Activated naive CD4-positive, alpha-beta T cell treated with anti-CD3 and anti-CD28 coated beads for 36 hours (primary cell): ENCODE measurements around the gene HECTD4. TPM values are rescaled to one million over a fixed set of nuclear protein-coding genes. Genes with fewer than 3 reads are reported as not detected.
"Not testable (repeated sequence)": the region's sequence is repeated elsewhere in the genome, so short reads cannot be mapped to it uniquely, and the experiment has no call there.

Source experiments
- CTCF ChIA-PET: fragments of 350-600 bp; sonication (Branson Sonifier 250); formaldehyde crosslinking; loops from one replicate; lab custom pipeline; 2021; ENCODE audit warnings: antibody characterized with exemption; lab: Charles Lee
- DNase-seq: peaks from one replicate; pipeline ENCODE4 v3.0.0-alpha.2; 2020
- H3K27ac Mint-ChIP-seq: one replicate; pipeline ENCODE4 v1.8.0; 2021; ENCODE audit warnings: mild to moderate bottlenecking, mixed read lengths
- H3K27me3 Mint-ChIP-seq: one replicate; pipeline ENCODE4 v1.8.0; 2021; ENCODE audit warnings: low read depth, mixed read lengths
- H3K36me3 Mint-ChIP-seq: one replicate; pipeline ENCODE4 v1.8.0; 2021; ENCODE audit warnings: low read depth, mixed read lengths
- H3K4me1 Mint-ChIP-seq: one replicate; pipeline ENCODE4 v1.8.0; 2021; ENCODE audit warnings: low read depth, mixed read lengths
- H3K4me3 Mint-ChIP-seq: one replicate; pipeline ENCODE4 v1.8.0; 2021; ENCODE audit warnings: mild to moderate bottlenecking, moderate library complexity, mixed read lengths
- H3K9me3 Mint-ChIP-seq: one replicate; pipeline ENCODE4 v1.8.0; 2021; ENCODE audit warnings: mixed read lengths
- intact Hi-C: fragments of 100-400 bp; cut with micrococcal nuclease; formaldehyde crosslinking; loops from one replicate; pipeline ENCODE4 v1.15.1; 2023
- total RNA-seq, 2 experiments: library from RNA; stranded (reverse); gene quantifications; one replicate each; pipeline ENCODE4 v1.2.3, GENCODE V29; 2021

The HECTD4 gene
- total RNA-seq, 2 experiments from 2014 or later = 17.6 to 19.2 TPM

DNA sequence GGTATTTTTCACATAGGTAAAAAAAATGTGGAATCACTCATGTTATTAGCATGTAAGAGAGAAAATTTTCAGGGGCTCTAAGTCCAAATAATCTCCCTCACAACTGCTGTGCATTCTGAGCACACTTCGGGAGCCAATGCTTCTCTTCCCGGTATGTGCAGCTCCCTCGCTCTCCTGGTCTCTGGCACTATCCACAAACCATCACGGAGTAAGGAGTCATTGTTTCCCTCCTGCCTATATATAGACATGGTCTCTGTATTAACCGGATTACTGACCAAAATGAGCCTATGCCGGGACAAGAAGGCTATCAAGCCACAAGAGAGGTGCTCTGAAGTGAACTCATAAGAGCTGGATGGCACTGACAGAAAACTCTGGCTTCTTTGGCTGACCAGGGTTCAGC lies 13.4 kb downstream of the HECTD4 start:
- CTCF ChIA-PET = no interaction called here
- no peak overlapping the region for H3K27ac Mint-ChIP-seq
- no peak overlapping the region for H3K4me3 Mint-ChIP-seq
- no peaks in the 10 kb centered on the region for H3K36me3 Mint-ChIP-seq
- no peaks in the 10 kb centered on the region for H3K27me3 Mint-ChIP-seq
- peaks cover 4% of the 10 kb centered on the region for H3K4me1 Mint-ChIP-seq
- no peaks in the 10 kb centered on the region for H3K9me3 Mint-ChIP-seq
- intact Hi-C loops = no loop called here
- no peak for DNase-seq

DNA sequence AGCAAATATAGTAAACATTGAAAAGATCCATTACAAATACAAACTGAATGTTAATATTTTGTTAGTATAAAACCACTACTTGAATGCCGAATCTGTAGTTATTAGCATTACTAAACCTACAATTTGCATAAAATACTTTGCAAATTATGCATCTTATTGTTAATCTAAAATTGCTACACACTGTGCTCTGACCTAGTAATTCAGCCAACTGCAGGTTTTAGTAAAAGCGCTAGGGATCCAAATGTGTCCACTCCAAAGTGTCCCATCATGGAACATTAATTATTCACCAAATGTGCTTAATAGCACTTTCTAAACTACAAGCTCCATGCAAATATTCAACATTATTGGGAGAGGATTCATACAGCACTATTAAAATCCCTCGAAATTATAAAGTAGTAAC lies 14.3 kb downstream of the HECTD4 start:
- Mint-ChIP-seq H3K4me3 (no peak overlapping the region), H3K27ac (no peak overlapping the region), H3K9me3 (no peaks in the 10 kb centered on the region), H3K27me3 (no peaks in the 10 kb centered on the region), H3K36me3 (no peaks in the 10 kb centered on the region), H3K4me1 (peaks cover 4% of the 10 kb centered on the region)
- no peak for DNase-seq
- intact Hi-C loops = no loop called here
- CTCF ChIA-PET = no interaction called here

DNA sequence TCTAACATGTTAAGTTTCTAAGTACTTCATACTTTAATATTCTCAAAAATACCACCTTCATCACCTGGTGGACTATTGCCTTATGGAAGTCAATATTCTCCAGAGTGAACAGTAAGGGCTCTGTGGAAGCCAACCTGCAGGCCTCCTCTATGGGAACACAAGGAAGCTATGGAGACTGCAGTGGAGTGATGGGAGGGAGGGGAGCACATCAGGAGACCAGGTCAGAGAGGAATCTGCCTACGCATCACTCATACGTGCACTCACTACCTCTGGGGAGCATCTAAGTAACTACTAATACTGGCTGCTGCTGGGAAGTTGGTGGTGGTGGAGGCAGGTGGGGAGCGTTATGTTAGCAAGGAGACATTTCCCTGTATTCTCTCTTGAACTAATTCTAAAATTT lies 19.9 kb downstream of the HECTD4 start:
- Mint-ChIP-seq H3K4me1 (peaks cover 2% of the 10 kb centered on the region), H3K36me3 (no peaks in the 10 kb centered on the region), H3K4me3 (no peak overlapping the region), H3K27ac (no peak overlapping the region), H3K9me3 (no peaks in the 10 kb centered on the region), H3K27me3 (no peaks in the 10 kb centered on the region)
- no peak for DNase-seq
- CTCF ChIA-PET = no interaction called here
- intact Hi-C loops = no loop called here

DNA sequence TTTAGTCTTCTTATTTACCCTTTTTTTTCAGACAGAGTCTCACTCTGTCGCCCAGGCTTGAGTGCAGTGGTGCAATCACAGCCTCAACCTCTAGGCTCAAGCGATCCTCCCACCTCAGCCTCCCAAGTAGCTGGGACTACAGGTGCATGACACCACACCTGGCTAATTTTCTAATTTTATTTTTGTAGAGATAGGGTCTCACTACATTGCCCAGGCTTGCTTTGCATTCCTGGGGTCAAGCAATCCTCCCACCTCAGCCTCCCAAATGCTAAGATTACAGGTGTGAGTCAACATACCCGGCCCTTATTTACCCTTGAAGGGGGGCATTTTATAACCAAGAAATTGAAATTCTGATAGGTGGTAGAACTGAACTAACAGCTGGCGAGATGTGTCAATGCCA lies 21.0 kb downstream of the HECTD4 start:
- no peak overlapping the region for H3K4me3 Mint-ChIP-seq
- H3K4me1 Mint-ChIP-seq = peaks cover 2% of the 10 kb centered on the region
- no peak overlapping the region for H3K27ac Mint-ChIP-seq
- DNase-seq = no peak
- H3K9me3 Mint-ChIP-seq = no peaks in the 10 kb centered on the region
- CTCF ChIA-PET = interaction anchor here (0.7 kb wide), 1 partner anchor 813 kb away, joined by 3 read pairs; no protein-coding TSS in a partner anchor
- intact Hi-C loops = no loop called here
- no peaks in the 10 kb centered on the region for H3K27me3 Mint-ChIP-seq
- no peaks in the 10 kb centered on the region for H3K36me3 Mint-ChIP-seq

DNA sequence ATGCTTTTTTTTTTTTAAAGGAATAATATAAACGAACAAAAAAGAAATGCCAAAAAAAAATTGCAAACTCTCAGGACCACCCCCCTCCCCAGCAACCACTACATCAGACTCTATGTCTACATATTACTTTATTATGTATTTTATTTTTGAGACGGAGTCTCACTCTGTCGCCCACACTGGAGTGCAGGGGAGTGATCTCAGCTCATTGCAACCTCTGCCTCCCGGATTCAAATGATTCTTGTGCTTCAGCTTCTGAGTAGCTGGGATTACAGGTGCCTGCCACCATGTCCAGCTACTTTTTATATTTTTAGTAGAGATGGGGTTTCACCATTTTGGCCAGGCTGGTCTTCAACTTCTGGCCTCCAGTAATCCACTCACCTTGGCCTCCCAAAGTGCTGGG lies 22.9 kb downstream of the HECTD4 start:
- no peak for DNase-seq
- CTCF ChIA-PET = interaction anchor here (0.6 to 1.2 kb wide), 2 partner anchors 13 to 104 kb away, joined by 5 read pairs; no protein-coding TSS in a partner anchor
- H3K27me3 Mint-ChIP-seq = no peaks in the 10 kb centered on the region
- H3K4me3 Mint-ChIP-seq = no peak overlapping the region
- no peaks in the 10 kb centered on the region for H3K36me3 Mint-ChIP-seq
- H3K4me1 Mint-ChIP-seq = peaks cover 6% of the 10 kb centered on the region
- H3K9me3 Mint-ChIP-seq = no peaks in the 10 kb centered on the region
- H3K27ac Mint-ChIP-seq = no peak overlapping the region
- intact Hi-C loops = no loop called here

DNA sequence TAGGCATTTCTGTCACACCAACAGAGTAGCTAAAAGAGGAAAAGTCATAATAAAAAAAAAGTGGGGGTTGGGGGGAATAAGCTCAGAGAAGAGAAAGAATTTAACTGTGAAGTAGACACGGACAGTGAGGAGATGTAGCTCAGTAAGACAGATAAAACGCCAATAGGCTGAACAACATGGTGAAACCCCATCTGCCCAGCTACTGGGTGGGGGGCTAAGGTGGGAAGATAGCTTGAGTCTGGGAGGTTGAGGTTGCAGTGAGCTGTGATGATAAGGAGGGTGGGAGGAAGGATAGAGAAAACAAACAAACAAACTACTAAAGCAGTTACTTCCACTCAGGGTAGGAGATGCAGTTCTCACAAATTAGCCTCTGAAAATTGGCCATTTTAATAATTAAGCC lies 25.0 kb downstream of the HECTD4 start:
- intact Hi-C loops = no loop called here
- DNase-seq = no peak
- H3K36me3 Mint-ChIP-seq = no peaks in the 10 kb centered on the region
- H3K27ac Mint-ChIP-seq = no peak overlapping the region
- H3K9me3 Mint-ChIP-seq = no peaks in the 10 kb centered on the region
- no peaks in the 10 kb centered on the region for H3K27me3 Mint-ChIP-seq
- CTCF ChIA-PET = interaction anchor here (0.6 to 1.4 kb wide), 3 partner anchors 15 to 960 kb away, joined by 3 read pairs; no protein-coding TSS in a partner anchor
- peaks cover 20% of the 10 kb centered on the region for H3K4me1 Mint-ChIP-seq
- H3K4me3 Mint-ChIP-seq = no peak overlapping the region

DNA sequence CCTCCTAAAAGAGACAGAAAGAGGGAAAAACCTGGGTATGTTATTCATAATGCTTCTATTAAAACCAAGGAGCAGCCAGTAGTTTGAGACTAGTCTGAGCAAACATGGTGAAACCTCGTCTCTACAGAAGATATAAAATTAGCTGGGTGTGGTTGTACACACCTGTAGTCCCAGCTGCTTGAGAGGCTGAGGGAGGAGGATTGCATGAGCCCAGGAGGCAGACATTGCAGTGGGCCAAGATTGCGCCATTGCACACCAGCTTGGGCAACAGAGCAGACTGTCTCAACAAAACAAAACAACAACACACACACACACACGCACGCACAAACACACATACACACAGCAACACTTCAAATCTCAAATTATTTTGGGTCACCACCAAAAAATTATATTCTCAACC lies 27.8 kb downstream of the HECTD4 start:
- Mint-ChIP-seq H3K4me3 (no peak overlapping the region), H3K36me3 (no peaks in the 10 kb centered on the region), H3K27me3 (no peaks in the 10 kb centered on the region), H3K4me1 (peaks cover 20% of the 10 kb centered on the region), H3K27ac (no peak overlapping the region), H3K9me3 (no peaks in the 10 kb centered on the region)
- CTCF ChIA-PET = no interaction called here
- no peak for DNase-seq
- intact Hi-C loops = no loop called here

DNA sequence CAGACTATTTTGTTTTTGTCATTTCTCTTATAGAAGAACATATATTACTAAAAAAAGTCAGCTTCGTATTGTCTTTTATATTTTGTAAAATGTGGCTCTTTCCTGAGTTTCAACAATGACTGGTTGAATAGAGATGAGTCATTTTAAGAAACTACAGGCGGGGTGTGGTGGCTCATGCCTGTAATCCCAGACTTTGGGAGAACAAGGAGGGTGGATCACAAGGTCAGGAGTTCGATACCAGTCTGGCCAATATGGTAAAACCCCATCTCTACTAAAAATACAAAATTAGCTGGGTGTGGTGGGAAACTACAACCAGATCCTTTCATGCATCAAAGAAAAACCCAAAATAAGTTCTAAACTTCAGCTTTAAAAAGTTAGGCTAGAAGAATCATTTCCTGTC lies 28.8 kb downstream of the HECTD4 start:
- H3K4me1 Mint-ChIP-seq = peaks cover 20% of the 10 kb centered on the region
- DNase-seq = no peak
- no peaks in the 10 kb centered on the region for H3K9me3 Mint-ChIP-seq
- no peaks in the 10 kb centered on the region for H3K36me3 Mint-ChIP-seq
- no peak overlapping the region for H3K27ac Mint-ChIP-seq
- no peaks in the 10 kb centered on the region for H3K27me3 Mint-ChIP-seq
- CTCF ChIA-PET = interaction anchor here (0.7 kb wide), 1 partner anchor 13 kb away, joined by 3 read pairs; no protein-coding TSS in a partner anchor
- intact Hi-C loops = no loop called here
- no peak overlapping the region for H3K4me3 Mint-ChIP-seq

DNA sequence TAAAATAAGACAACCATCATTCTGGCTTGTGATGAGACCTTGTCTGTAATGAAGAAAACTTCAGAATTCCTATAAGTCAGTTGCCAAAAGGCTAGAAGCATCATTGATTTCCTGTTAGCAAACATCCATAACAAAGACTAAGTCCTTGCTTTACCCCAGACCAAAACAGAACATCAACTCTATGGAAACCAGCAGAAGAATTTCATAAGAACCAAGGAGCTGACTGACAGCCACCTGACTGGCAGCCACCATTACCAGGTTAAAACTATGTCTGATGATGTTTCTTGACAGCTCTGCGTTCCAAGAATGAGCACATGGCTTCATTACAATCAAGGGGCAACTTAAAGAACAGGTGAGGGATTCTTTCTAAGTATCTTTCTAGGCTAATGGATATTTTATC lies 29.3 kb downstream of the HECTD4 start:
- CTCF ChIA-PET = interaction anchor here (0.7 kb wide), 2 partner anchors 13 to 32 kb away, joined by 3 read pairs; no protein-coding TSS in a partner anchor

DNA sequence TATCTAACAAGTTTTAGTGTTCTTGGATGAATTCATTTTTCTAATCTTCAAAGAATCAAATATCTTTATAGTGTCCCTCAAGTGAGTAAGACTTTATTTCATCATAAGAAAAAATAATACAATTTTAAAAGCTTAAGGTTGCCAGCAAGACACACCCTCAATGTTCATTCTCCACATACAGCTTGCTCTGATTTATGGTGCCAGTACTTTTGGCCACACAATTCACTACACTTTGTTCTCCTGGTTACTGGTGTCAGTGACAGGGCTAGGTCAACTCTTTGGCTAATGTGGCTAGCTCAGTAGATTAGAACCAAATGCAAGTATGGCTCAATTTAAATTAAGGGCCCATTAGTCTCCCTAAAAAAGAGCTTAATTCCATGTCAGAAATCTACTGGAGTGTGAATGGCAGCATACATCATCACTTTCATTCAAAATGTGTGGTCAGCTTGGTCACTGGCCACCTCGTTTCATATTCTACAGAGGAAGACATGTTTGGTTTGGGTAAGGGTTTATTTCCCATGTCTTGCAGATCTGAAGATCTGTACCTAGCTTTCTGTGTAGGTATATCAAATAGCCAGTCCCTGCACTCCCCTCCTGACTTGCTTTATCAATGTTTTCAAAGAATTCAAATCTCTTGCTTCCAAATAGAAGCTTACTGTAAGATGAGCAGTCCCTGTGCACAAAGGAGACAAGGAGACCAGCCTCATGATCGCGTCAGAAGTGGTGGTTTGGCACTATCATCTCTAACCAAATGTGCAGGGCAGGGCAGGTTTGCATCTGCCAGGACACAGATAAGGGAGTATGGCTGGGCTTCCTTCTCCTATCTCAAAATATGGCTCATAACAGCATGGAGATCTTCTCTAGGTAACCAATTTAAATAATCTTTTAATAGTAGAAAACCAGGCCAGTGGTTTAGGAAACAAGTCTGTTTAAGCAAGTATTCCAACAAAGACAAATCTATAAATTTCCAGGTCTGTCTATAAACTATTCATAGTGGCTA lies 31.3 kb downstream of the HECTD4 start:
- DNase-seq = no peak
- peaks cover 33% of the 10 kb centered on the region for H3K4me1 Mint-ChIP-seq
- H3K36me3 Mint-ChIP-seq = no peaks in the 10 kb centered on the region
- no peaks in the 10 kb centered on the region for H3K27me3 Mint-ChIP-seq
- H3K27ac Mint-ChIP-seq = no peak overlapping the region
- no peaks in the 10 kb centered on the region for H3K9me3 Mint-ChIP-seq
- intact Hi-C loops = no loop called here
- CTCF ChIA-PET = interaction anchor here (0.6 to 1.0 kb wide), 2 partner anchors 116 to 1892 kb away, joined by 4 to 6 read pairs; no protein-coding TSS in a partner anchor
- H3K4me3 Mint-ChIP-seq = no peak overlapping the region

More for the DNA sequence above, 29.3 kb downstream of the HECTD4 start:
- no peak for DNase-seq
- H3K27ac Mint-ChIP-seq = no peak overlapping the region
- no peaks in the 10 kb centered on the region for H3K27me3 Mint-ChIP-seq
- peaks cover 20% of the 10 kb centered on the region for H3K4me1 Mint-ChIP-seq
- H3K9me3 Mint-ChIP-seq = no peaks in the 10 kb centered on the region
- intact Hi-C loops = no loop called here
- no peaks in the 10 kb centered on the region for H3K36me3 Mint-ChIP-seq
- H3K4me3 Mint-ChIP-seq = no peak overlapping the region

DNA sequence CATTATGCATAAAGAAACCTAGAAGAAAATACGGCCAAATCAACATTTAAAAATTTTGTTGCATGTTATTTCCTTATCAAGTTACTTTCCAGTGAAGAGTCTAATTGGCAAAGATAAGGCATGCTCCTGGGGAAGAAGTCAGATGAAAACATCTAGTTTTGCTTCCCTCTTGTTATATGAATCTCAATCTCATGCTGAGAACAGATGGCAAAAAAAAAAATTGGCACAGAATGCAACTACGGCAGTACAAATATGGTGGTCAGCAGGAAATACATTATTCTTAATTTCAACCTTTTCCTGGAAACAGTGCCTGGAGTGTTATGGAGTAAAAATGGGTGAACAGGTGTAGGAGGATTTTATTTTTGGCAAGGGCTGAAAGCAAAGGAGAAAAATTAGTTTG lies 32.8 kb downstream of the HECTD4 start:
- Mint-ChIP-seq H3K9me3 (no peaks in the 10 kb centered on the region), H3K27me3 (no peaks in the 10 kb centered on the region), H3K27ac (no peak overlapping the region), H3K36me3 (no peaks in the 10 kb centered on the region), H3K4me1 (peaks cover 33% of the 10 kb centered on the region), H3K4me3 (no peak overlapping the region)
- CTCF ChIA-PET = no interaction called here
- intact Hi-C loops = no loop called here
- DNase-seq = no peak

DNA sequence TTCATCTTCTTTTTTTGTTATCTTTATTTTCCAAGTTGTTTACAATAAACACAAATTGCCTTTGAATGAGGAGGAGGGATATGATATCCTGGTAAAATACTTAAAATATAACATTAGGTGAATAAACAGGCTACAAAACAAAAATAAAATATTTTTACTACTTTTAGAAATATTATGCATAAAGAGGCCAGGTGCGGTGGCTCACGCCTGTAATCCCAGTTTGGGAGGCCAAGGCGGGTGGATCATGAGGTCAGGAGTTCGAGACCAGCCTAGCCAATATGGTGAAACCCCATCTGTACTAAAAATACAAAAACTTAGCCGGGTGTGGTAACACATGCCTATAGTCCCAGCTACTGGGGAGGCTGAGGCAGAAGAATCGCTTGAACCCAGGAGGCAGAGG lies 33.3 kb downstream of the HECTD4 start:
- H3K9me3 Mint-ChIP-seq, H3K27ac Mint-ChIP-seq, CTCF ChIA-PET, H3K27me3 Mint-ChIP-seq, H3K4me3 Mint-ChIP-seq, DNase-seq, H3K36me3 Mint-ChIP-seq, intact Hi-C loops: not testable (repeated sequence)
- peaks cover 32% of the 10 kb centered on the region for H3K4me1 Mint-ChIP-seq

DNA sequence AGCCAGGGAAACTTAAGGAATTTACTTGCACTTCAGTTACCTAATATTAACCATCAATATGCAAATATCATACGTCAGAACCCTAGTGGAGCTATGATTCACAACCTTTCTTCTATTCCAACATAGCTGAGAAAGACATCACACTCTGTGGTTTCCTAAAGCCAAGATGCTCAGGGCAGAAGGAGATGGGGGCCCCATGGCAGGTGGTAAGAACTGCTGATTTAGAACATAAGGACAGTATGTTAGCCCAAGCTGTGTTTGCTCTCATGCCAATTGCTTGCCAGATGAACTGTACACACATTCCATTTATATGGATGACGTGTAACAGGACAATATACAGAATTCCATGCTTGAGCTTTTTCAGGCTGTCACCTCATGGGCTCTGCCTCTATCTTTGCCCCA lies 34.6 kb downstream of the HECTD4 start:
- peaks cover 26% of the 10 kb centered on the region for H3K4me1 Mint-ChIP-seq
- no peak for DNase-seq
- intact Hi-C loops = no loop called here
- no peak overlapping the region for H3K27ac Mint-ChIP-seq
- CTCF ChIA-PET = no interaction called here
- H3K36me3 Mint-ChIP-seq = no peaks in the 10 kb centered on the region
- H3K27me3 Mint-ChIP-seq = no peaks in the 10 kb centered on the region
- H3K9me3 Mint-ChIP-seq = no peaks in the 10 kb centered on the region
- H3K4me3 Mint-ChIP-seq = no peak overlapping the region
